Smooth muscle cell of bladder (primary cell): ENCODE results near the gene TBC1D28. TPM values are rescaled to one million over a fixed set of nuclear protein-coding genes. Genes with fewer than 3 reads are reported as not detected.

ENCODE experiments used
- total RNA-seq: library from RNA; depleted of rRNA; stranded (reverse); fragments of >200 nt; gene quantifications from 2 replicates; pipeline ENCODE4 v1.2.3, GENCODE V29; 2014

TBC1D28 gene
- total RNA-seq = not detected in 2 replicates

DNA sequence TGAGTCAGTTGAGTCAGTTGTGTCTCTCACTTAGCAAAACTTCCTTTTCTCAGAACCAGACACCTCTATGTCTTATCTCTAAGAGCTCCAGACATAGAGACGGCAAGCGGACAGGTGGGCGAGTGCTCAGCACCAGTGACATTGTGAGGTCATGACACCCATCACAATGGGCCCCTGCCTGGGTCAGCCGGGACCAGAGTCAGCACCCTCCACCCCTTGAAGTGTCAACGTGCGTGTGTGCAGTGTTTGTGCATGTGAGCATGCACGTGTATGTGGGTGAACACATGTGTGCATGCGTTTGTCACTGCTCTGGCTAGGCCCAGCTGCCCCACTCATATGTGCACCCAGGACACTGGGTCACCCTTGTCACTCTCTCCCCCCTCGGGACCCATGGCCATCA lies at the start of gene TBC1D28:
Gene TBC1D28, minus strand, starts transcription at position 101 of the 400 bp plus-strand sequence. CDS start 3,039 bp downstream, outside the sequence.

DNA sequence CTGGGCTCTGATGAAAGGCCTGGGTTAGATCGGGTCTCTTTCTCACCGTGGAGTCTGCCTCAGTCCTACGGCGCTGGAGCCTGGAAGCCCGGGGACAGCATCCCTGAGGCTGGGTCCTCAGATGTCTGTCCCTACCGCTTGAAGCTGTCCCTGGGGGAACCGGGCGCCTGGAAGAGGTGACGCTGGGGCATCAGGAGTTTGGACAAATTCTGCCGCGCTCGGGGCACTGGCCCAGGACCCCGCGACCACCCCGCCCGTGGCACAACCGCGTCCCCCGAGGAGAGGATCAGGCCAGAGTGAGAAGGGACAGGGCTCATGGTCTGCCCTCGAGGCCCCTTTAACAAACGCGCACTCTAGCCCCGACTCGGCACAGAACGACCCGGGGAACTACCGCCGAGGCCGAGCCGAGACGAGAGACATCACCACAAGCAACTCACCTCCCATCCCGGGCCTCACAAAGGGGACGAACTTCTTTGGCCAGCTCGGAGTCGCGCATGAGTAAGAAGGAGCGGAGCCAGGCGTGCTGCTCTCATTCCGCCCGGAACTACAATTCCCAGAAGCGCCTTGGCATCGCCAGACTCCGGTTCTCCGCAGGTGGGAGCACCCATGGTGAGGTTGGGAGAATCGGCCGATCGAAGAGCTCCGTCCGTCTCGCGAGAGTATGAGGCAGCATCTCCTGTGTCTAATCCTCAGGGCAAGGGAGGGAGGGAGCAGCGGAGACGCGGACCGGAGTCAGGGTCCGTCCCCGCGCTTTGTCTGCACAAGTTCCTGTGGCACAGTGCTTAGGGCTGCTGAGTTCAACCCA lies 37.8 kb upstream of the TBC1D28 start, which contains the start of gene FOXO3B:
Gene FOXO3B, minus strand, starts transcription at position 548 of the 805 bp plus-strand sequence. CDS start 663 bp downstream, outside the sequence.

Other genes starting within 250 kb of the TBC1D28 start
- gene LGALS9C, start 167.6 kb downstream of the TBC1D28 start, total RNA-seq = not detected in 2 replicates
- gene FOXO3B, start 37.9 kb upstream of the TBC1D28 start, total RNA-seq = 2.1 and 3.3 TPM in 2 replicates
- gene FBXW10, start 99.7 kb upstream of the TBC1D28 start, total RNA-seq = 0.09 TPM in 1 of 2 replicates, not detected in the other
- 74.7 and 109 TPM in 2 replicates for gene TVP23B, start 136.8 kb upstream of the TBC1D28 start, total RNA-seq
- gene PRPSAP2, start 213.7 kb upstream of the TBC1D28 start, total RNA-seq = 32.8 and 41.8 TPM in 2 replicates